Measurements from ENCODE around the gene ATOH8. TPM values are rescaled to one million over a fixed set of nuclear protein-coding genes. Genes with fewer than 3 reads are reported as not detected.

Gene ATOH8
- total RNA-seq, 1 experiment from 2014 or later: 0.81 TPM

GRCh38 chr2:85776672-85777071 lies 22.9 kb downstream of the ATOH8 start (continued):
- TF ChIP-seq ARID4B (CRISPR knock-in tag; IDR thresholded peaks at IDR 0.05; ENCODE audit: borderline replicate concordance) (no peak), GRHL2 (CRISPR knock-in tag; IDR thresholded peaks at IDR 0.05; ENCODE audit: insufficient replicate concordance, severe bottlenecking) (no peak)
- TF ChIP-seq, protein P1, sequence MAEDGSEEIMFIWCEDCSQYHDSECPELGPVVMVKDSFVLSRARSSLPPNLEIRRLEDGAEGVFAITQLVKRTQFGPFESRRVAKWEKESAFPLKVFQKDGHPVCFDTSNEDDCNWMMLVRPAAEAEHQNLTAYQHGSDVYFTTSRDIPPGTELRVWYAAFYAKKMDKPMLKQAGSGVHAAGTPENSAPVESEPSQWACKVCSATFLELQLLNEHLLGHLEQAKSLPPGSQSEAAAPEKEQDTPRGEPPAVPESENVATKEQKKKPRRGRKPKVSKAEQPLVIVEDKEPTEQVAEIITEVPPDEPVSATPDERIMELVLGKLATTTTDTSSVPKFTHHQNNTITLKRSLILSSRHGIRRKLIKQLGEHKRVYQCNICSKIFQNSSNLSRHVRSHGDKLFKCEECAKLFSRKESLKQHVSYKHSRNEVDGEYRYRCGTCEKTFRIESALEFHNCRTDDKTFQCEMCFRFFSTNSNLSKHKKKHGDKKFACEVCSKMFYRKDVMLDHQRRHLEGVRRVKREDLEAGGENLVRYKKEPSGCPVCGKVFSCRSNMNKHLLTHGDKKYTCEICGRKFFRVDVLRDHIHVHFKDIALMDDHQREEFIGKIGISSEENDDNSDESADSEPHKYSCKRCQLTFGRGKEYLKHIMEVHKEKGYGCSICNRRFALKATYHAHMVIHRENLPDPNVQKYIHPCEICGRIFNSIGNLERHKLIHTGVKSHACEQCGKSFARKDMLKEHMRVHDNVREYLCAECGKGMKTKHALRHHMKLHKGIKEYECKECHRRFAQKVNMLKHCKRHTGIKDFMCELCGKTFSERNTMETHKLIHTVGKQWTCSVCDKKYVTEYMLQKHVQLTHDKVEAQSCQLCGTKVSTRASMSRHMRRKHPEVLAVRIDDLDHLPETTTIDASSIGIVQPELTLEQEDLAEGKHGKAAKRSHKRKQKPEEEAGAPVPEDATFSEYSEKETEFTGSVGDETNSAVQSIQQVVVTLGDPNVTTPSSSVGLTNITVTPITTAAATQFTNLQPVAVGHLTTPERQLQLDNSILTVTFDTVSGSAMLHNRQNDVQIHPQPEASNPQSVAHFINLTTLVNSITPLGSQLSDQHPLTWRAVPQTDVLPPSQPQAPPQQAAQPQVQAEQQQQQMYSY (CRISPR knock-in tag; IDR thresholded peaks at IDR 0.05): no peak

DNA sequence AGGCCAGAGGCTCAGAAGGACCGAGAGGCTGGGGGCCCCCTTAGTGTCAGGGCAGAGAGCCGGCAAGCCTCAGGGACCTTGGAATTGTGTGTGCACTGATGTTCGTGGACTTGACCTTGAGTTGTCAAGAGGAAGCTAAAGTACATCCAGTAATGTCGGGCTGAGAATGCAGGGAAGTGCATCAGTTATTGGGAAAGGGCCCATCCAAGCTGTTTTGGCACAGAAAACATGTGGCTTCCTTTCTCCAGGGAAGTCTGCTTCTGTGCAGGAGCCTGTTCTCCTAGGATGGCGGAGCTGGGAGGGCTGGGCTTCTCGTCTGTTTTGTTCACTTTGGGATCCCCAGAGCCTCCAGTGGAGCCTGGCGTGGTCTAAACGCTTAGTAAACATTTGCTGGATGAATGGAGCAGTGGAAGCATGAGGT lies 23.7 kb downstream of the ATOH8 start:
- Mint-ChIP-seq H3K27ac (no peak overlapping the region), H3K36me3 (no peaks in the 10 kb centered on the region), H3K9me3 (no peaks in the 10 kb centered on the region), H3K27me3 (ENCODE audit: low read depth) (peaks cover 6% of the 10 kb centered on the region), H3K4me1 (peaks cover 18% of the 10 kb centered on the region), H3K4me3 (no peak overlapping the region)
- DNase-seq (ENCODE audit: low spot score): no peak
- ChIA-PET POLR2A (interaction anchor here (1.6 kb wide), 1 partner anchor 11 kb away, joined by 4 read pairs; no protein-coding TSS in a partner anchor), CTCF (interaction anchor here (0.7 to 1.4 kb wide), 4 partner anchors 8 to 112 kb away, joined by 3 to 10 read pairs (median 4); partner anchors contain the start of gene ST3GAL5)
- no peak for ATAC-seq
- no peak for TF ChIP-seq ZMAT4 (CRISPR knock-in tag; IDR thresholded peaks at IDR 0.05)
- TF ChIP-seq TEAD1 (CRISPR knock-in tag; IDR thresholded peaks at IDR 0.05): no peak
- TF ChIP-seq CREM (CRISPR knock-in tag; IDR thresholded peaks at IDR 0.05): no peak
- TF ChIP-seq ZNF138 (CRISPR knock-in tag; conservative IDR thresholded peaks at IDR 0.05): no peak
- TF ChIP-seq MLX (CRISPR knock-in tag; IDR thresholded peaks at IDR 0.05): no peak
- TF ChIP-seq, protein P2, sequence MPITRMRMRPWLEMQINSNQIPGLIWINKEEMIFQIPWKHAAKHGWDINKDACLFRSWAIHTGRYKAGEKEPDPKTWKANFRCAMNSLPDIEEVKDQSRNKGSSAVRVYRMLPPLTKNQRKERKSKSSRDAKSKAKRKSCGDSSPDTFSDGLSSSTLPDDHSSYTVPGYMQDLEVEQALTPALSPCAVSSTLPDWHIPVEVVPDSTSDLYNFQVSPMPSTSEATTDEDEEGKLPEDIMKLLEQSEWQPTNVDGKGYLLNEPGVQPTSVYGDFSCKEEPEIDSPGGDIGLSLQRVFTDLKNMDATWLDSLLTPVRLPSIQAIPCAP (CRISPR knock-in tag; IDR thresholded peaks at IDR 0.05): no peak
- no peak for TF ChIP-seq ATF3 (CRISPR knock-in tag; conservative IDR thresholded peaks at IDR 0.05)
- TF ChIP-seq HMGA2 (CRISPR knock-in tag; IDR thresholded peaks at IDR 0.05): no peak
- no peak for TF ChIP-seq ZNF425 (CRISPR knock-in tag; conservative IDR thresholded peaks at IDR 0.05)
- TF ChIP-seq MXD4 (CRISPR knock-in tag; IDR thresholded peaks at IDR 0.05; ENCODE audit: borderline replicate concordance): no peak
- TF ChIP-seq GABPB1 (CRISPR knock-in tag; IDR thresholded peaks at IDR 0.05): no peak
- TF ChIP-seq, protein P3, sequence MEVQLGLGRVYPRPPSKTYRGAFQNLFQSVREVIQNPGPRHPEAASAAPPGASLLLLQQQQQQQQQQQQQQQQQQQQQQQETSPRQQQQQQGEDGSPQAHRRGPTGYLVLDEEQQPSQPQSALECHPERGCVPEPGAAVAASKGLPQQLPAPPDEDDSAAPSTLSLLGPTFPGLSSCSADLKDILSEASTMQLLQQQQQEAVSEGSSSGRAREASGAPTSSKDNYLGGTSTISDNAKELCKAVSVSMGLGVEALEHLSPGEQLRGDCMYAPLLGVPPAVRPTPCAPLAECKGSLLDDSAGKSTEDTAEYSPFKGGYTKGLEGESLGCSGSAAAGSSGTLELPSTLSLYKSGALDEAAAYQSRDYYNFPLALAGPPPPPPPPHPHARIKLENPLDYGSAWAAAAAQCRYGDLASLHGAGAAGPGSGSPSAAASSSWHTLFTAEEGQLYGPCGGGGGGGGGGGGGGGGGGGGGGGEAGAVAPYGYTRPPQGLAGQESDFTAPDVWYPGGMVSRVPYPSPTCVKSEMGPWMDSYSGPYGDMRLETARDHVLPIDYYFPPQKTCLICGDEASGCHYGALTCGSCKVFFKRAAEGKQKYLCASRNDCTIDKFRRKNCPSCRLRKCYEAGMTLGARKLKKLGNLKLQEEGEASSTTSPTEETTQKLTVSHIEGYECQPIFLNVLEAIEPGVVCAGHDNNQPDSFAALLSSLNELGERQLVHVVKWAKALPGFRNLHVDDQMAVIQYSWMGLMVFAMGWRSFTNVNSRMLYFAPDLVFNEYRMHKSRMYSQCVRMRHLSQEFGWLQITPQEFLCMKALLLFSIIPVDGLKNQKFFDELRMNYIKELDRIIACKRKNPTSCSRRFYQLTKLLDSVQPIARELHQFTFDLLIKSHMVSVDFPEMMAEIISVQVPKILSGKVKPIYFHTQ (CRISPR knock-in tag; IDR thresholded peaks at IDR 0.05): no peak
- no peak for TF ChIP-seq SMAD4 (CRISPR knock-in tag; IDR thresholded peaks at IDR 0.05)
- TF ChIP-seq, protein P4, sequence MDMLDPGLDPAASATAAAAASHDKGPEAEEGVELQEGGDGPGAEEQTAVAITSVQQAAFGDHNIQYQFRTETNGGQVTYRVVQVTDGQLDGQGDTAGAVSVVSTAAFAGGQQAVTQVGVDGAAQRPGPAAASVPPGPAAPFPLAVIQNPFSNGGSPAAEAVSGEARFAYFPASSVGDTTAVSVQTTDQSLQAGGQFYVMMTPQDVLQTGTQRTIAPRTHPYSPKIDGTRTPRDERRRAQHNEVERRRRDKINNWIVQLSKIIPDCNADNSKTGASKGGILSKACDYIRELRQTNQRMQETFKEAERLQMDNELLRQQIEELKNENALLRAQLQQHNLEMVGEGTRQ (CRISPR knock-in tag; IDR thresholded peaks at IDR 0.05): no peak
- no peak for TF ChIP-seq SMAD3 (CRISPR knock-in tag; IDR thresholded peaks at IDR 0.05; ENCODE audit: borderline replicate concordance)
- TF ChIP-seq ZNF232 (CRISPR knock-in tag; IDR thresholded peaks at IDR 0.05): no peak
